Endothelial cell of umbilical vein (primary cell): ENCODE results near the gene TPT1. TPM values are rescaled to one million over a fixed set of nuclear protein-coding genes. Genes with fewer than 3 reads are reported as not detected.
A peak's percentile ranks its signal among the peaks of the same experiment; 100 is the strongest.
"Not testable (repeated sequence)": the region's sequence is repeated elsewhere in the genome, so short reads cannot be mapped to it uniquely, and the experiment has no call there.

ENCODE experiments used
- BruUV-seq: library from RNA; stranded (reverse); fragments of 400-500 nt; replicated peaks from 2 replicates; lab custom pipeline; 2021; lab: Mats Ljungman, UMichigan
- CTCF ChIA-PET: fragments of 300-600, 350-600 bp; sonication (Branson Sonifier 250); formaldehyde crosslinking; loops from one replicate; lab custom pipeline; 2021; ENCODE audit warnings: antibody characterized with exemption, inconsistent platforms; lab: Charles Lee
- POLR2A ChIA-PET: fragments of 300-600, 350-600 bp; sonication (Branson Sonifier 250); formaldehyde crosslinking; loops from one replicate; lab custom pipeline; 2021; ENCODE audit warnings: antibody characterized with exemption, inconsistent platforms; lab: Charles Lee
- DNase-seq: peaks from one replicate; pipeline ENCODE4 v3.0.0-alpha.2; 2011; ENCODE audit warnings: low read depth, low spot score
- FAIRE-seq: peaks from 2 replicates; lab custom pipeline; 2011; peaks lifted over from hg19 to GRCh38; lab: Jason Lieb, UNC
- H2AFZ ChIP-seq: 2 replicates; pipeline ENCODE4 v1.6.0; 2012; ENCODE audit warnings: low read depth, low read length, control low read depth, inconsistent platforms
- H3K27ac ChIP-seq: 2 replicates; pipeline ENCODE4 v1.5.1; 2011; ENCODE audit warnings: low read depth, mild to moderate bottlenecking, control low read depth, low read length, moderate library complexity; ENCODE audit not compliant: insufficient read depth
- H3K27me3 ChIP-seq, 2 experiments: 2 replicates each; pipeline versions ENCODE4 v1.6.0 to v1.6.1; 2011; ENCODE audit warnings: low read length in 2 of 2, mixed read lengths in 1 of 2; ENCODE audit not compliant: control insufficient read depth in 2 of 2, insufficient read depth in 2 of 2
- H3K36me3 ChIP-seq, 2 experiments: 2 replicates in 1 of 2; 3 replicates in 1 of 2; pipeline ENCODE4 v1.5.1; 2011; ENCODE audit warnings: low read length in 2 of 2, mild to moderate bottlenecking in 1 of 2, moderate library complexity in 1 of 2; ENCODE audit not compliant: control insufficient read depth in 2 of 2, insufficient read depth in 2 of 2; ENCODE audit errors: extremely low read depth in 1 of 2
- H3K4me1 ChIP-seq: 3 replicates; pipeline ENCODE4 v1.5.1; 2011; ENCODE audit warnings: mild to moderate bottlenecking, low read length; ENCODE audit not compliant: control insufficient read depth, insufficient read depth; ENCODE audit errors: extremely low read depth
- H3K4me2 ChIP-seq: 2 replicates; pipeline ENCODE4 v1.6.1; 2011; ENCODE audit warnings: low read length, control low read depth, mixed read lengths; ENCODE audit not compliant: insufficient read depth
- H3K4me3 ChIP-seq, 3 experiments: fragments of 200-600 bp in 1 of 3; sonication (generic), shearing (Covaris generic) in 1 of 3; replicated peaks in 1 of 3; 2 replicates each; pipeline ENCODE4 v1.5.1; 2011 to 2016; ENCODE audit warnings: control low read depth in 3 of 3, low read length in 3 of 3, mild to moderate bottlenecking in 2 of 3, inconsistent platforms in 1 of 3, low read depth in 1 of 3, moderate library complexity in 1 of 3; ENCODE audit not compliant: insufficient read depth in 1 of 3
- H3K79me2 ChIP-seq: 2 replicates; pipeline ENCODE4 v1.6.0; 2012; ENCODE audit warnings: low read length, inconsistent platforms; ENCODE audit not compliant: control insufficient read depth, insufficient read depth
- H3K9ac ChIP-seq: replicated peaks from 2 replicates; pipeline ENCODE3; 2011; ENCODE audit warnings: low read length, control low read depth; ENCODE audit not compliant: insufficient read depth; ENCODE audit errors: extremely low read depth
- H3K9me1 ChIP-seq: replicated peaks from 3 replicates; pipeline ENCODE4 v1.6.0; 2011; ENCODE audit warnings: mild to moderate bottlenecking, low read length; ENCODE audit not compliant: control insufficient read depth, insufficient read depth; ENCODE audit errors: extremely low read depth
- H3K9me3 ChIP-seq: replicated peaks from 2 replicates; pipeline ENCODE4 v1.5.1; 2012; ENCODE audit warnings: low read length, inconsistent platforms; ENCODE audit not compliant: control insufficient read depth, insufficient read depth
- H4K20me1 ChIP-seq: replicated peaks from 2 replicates; pipeline ENCODE3; 2011; ENCODE audit warnings: mild to moderate bottlenecking, low read length; ENCODE audit not compliant: control insufficient read depth, insufficient read depth; ENCODE audit errors: extremely low read depth
- EZH2 ChIP-seq: IDR thresholded peaks from 2 replicates; pipeline ENCODE4 v1.6.1; 2012; ENCODE audit warnings: borderline replicate concordance, low read depth, mild to moderate bottlenecking, moderate library complexity, low read length, inconsistent platforms; ENCODE audit not compliant: severe bottlenecking
- FOS ChIP-seq: IDR thresholded peaks from 2 replicates; pipeline ENCODE4 v1.6.1; 2011; ENCODE audit warnings: mild to moderate bottlenecking, low read length, moderate library complexity, borderline replicate concordance; ENCODE audit not compliant: insufficient read depth
- GATA2 ChIP-seq: IDR thresholded peaks from 2 replicates; pipeline ENCODE4 v1.7.0; 2011; ENCODE audit warnings: low read depth, mild to moderate bottlenecking, moderate library complexity, mixed read lengths, low read length; ENCODE audit not compliant: insufficient read length, insufficient read depth
- JUN ChIP-seq: IDR thresholded peaks from 2 replicates; pipeline ENCODE4 v1.6.1; 2011; ENCODE audit warnings: borderline replicate concordance, low read depth; ENCODE audit not compliant: insufficient read length, insufficient read depth
- MYC ChIP-seq: IDR thresholded peaks from one replicate; pipeline ENCODE4 v1.6.1; 2011; ENCODE audit warnings: mild to moderate bottlenecking, low read depth, low read length
- POLR2A ChIP-seq: IDR thresholded peaks from 2 replicates; pipeline ENCODE4 v1.6.1; 2012; ENCODE audit warnings: low read depth, mild to moderate bottlenecking, control low read depth, low read length
- POLR2AphosphoS5 ChIP-seq: IDR thresholded peaks from 2 replicates; pipeline ENCODE4 v1.6.1; 2012; ENCODE audit warnings: low read depth, mild to moderate bottlenecking, control low read depth, low read length, moderate library complexity; ENCODE audit not compliant: insufficient read depth
- dilution Hi-C: fragments of 300-500 bp; cut with MboI; formaldehyde crosslinking; loops from one replicate; pipeline ENCODE4 v1.15.0; 2019; ENCODE audit warnings: low sequenced_read_pairs; ENCODE audit not compliant: extremely low pct_ligation_motif_present
- intact Hi-C: fragments of 100-400 bp; cut with micrococcal nuclease; formaldehyde crosslinking; loops from one replicate; pipeline ENCODE4 v1.10.0; 2022
- polyA plus RNA-seq, 4 experiments: library from polyadenylated mRNA; depleted of rRNA in 3 of 4; stranded (reverse) in 3 of 4; unstranded in 1 of 4; fragments of >200 nt; gene quantifications; 2 replicates each; pipeline versions ENCODE4 v1.2.1 to v1.2.3, GENCODE V29; 2011 to 2012; ENCODE audit warnings: missing spikeins in 1 of 4
- total RNA-seq: library from RNA; stranded (reverse); gene quantifications from 2 replicates; pipeline ENCODE4 v1.2.3, GENCODE V29; 2021
- TF ChIP-seq, protein P1 (sequence below), 2 donors: IDR thresholded peaks; 1 replicate in 1 of 2; 2 replicates in 1 of 2; pipeline ENCODE4 v1.5.1; 2011; ENCODE audit warnings: low read length in 2 of 2, mild to moderate bottlenecking in 2 of 2, moderate library complexity in 2 of 2, control low read depth in 1 of 2, inconsistent platforms in 1 of 2, low read depth in 1 of 2; ENCODE audit not compliant: insufficient read depth in 1 of 2; ENCODE audit errors: extremely low read depth in 1 of 2
- TF ChIP-seq, protein P2 (sequence below): IDR thresholded peaks from 2 replicates; pipeline ENCODE4 v1.6.1; 2011; ENCODE audit not compliant: insufficient read depth, insufficient read length

TPT1 gene
- total and polyA plus RNA-seq, 2 donors (not counting 3 experiments of a cell fraction or from before 2014, with no cell fraction given): 2,993 to 4,330 TPM

DNA sequence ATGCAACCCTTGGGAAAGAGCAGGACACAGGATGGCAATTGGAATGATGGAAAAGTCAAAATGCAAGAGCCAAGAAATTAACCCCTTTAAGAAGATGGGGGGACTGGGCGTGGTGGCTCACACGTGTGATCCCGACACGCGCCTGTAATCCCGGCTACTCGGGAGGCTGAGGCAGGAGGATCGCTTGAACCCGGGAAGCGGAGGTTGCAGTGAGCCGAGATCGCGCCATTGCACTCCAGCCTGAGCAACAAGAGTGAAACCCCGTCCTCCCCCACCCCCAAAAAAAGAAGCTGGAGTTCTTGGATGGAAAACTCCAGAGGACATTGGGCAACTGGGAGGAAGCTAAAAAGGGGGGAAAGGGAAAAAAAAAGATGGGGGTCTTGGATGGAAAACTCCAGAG lies 1.7 kb upstream of the TPT1 start:
- H3K79me2 ChIP-seq: peaks cover 47% of the 10 kb centered on the region
- CTCF ChIA-PET: interaction anchor here (0.6 to 3.9 kb wide), 6 partner anchors 9 to 784 kb away, joined by 3 to 14 read pairs (median 6); no protein-coding TSS in a partner anchor
- peak overlapping the region; percentile 86 for H3K4me2 ChIP-seq
- H3K4me1 ChIP-seq: peaks cover 27% of the 10 kb centered on the region
- peaks cover 6 to 27% of the 10 kb centered on the region in 2 experiments for H3K36me3 ChIP-seq
- H3K27me3 ChIP-seq, H3K27ac ChIP-seq, H3K9me1 ChIP-seq, BruUV-seq, H2AFZ ChIP-seq, H3K9me3 ChIP-seq, POLR2A ChIA-PET, dilution Hi-C loops, FAIRE-seq, H3K4me3 ChIP-seq, DNase-seq, H3K9ac ChIP-seq: not testable (repeated sequence)
- intact Hi-C loops: loop anchor here (5.0 kb wide), 1 partner anchor 710 kb away; the partner anchor contains the start of gene ZC3H13
- peaks cover 20% of the 10 kb centered on the region for H4K20me1 ChIP-seq

DNA sequence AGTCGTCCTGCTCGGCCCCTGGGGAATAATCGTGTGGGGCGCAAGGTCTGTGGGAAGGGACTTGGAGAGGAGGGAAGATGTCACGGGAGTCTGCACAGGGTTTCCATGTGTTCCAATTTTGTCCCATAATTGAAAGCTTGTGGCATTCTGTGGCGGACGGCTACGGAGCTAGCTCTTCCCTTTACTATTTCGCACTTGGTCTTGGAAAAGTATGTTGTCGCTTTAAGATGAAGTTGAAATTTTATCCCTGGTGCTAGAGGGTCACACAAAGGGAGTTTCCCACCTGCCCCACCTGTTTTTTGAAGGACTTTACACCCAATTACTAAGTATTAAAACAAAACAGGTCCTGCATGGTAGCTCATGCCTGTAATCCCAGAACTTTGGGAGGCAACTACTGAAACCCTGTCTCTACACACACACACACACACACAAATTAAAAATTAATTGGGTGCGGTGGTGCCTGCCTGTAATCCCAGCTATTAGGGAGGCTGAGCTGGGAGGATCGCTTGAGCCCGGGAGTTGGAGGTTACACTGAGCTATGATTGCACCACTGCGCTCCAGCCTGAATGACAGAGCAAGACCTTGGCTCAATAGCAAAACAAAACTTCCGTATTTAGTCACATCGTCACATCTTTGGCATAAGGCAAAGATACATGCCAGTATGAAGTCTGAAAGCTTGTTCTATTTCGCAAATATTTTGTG lies 967 bp upstream of the TPT1 start:
- peaks cover 34% of the 10 kb centered on the region for H3K4me1 ChIP-seq
- CTCF ChIA-PET: interaction anchor here (1.2 to 3.9 kb wide), 8 partner anchors 9 to 295 kb away, joined by 3 to 14 read pairs (median 6); no protein-coding TSS in a partner anchor
- peak overlapping the region; percentile 89 for H3K9ac ChIP-seq
- intact Hi-C loops: loop anchor here (1.0 to 5.0 kb wide), 4 partner anchors 13 to 710 kb away; partner anchors contain the start of gene ZC3H13
- TF ChIP-seq POLR2A (no peak), GATA2 (no peak), POLR2AphosphoS5 (no peak), JUN (no peak), FOS (no peak), MYC (no peak), EZH2 (no peak)
- TF ChIP-seq, protein P1, sequence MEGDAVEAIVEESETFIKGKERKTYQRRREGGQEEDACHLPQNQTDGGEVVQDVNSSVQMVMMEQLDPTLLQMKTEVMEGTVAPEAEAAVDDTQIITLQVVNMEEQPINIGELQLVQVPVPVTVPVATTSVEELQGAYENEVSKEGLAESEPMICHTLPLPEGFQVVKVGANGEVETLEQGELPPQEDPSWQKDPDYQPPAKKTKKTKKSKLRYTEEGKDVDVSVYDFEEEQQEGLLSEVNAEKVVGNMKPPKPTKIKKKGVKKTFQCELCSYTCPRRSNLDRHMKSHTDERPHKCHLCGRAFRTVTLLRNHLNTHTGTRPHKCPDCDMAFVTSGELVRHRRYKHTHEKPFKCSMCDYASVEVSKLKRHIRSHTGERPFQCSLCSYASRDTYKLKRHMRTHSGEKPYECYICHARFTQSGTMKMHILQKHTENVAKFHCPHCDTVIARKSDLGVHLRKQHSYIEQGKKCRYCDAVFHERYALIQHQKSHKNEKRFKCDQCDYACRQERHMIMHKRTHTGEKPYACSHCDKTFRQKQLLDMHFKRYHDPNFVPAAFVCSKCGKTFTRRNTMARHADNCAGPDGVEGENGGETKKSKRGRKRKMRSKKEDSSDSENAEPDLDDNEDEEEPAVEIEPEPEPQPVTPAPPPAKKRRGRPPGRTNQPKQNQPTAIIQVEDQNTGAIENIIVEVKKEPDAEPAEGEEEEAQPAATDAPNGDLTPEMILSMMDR (IDR thresholded peaks at IDR 0.05; ENCODE audit: extremely low read depth in 1 of 2, insufficient read depth in 1 of 2, low read depth in 1 of 2, low read length in 2 of 2): no peak
- TF ChIP-seq, protein P2, sequence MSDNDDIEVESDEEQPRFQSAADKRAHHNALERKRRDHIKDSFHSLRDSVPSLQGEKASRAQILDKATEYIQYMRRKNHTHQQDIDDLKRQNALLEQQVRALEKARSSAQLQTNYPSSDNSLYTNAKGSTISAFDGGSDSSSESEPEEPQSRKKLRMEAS: no peak
- POLR2A ChIA-PET: interaction anchor here (0.7 to 3.9 kb wide), 3 partner anchors 11 to 124 kb away, joined by 3 to 38 read pairs (median 4); no protein-coding TSS in a partner anchor
- H3K27me3 ChIP-seq: no peaks in the 10 kb centered on the region
- H3K9me1 ChIP-seq: no peaks in the 10 kb centered on the region
- TSS peak; percentile 55 for BruUV-seq
- DNase-seq (no peak), FAIRE-seq (peak; percentile 65)
- peak overlapping the region; percentile 84 to 99 (median 92) for H3K4me3 ChIP-seq
- H4K20me1 ChIP-seq: peaks cover 23% of the 10 kb centered on the region
- peaks cover 54% of the 10 kb centered on the region for H3K79me2 ChIP-seq
- H3K4me2 ChIP-seq: peak overlapping the region; percentile 86
- peak overlapping the region; percentile 98 for H2AFZ ChIP-seq
- H3K9me3 ChIP-seq: no peaks in the 10 kb centered on the region
- peak overlapping the region; percentile 84 for H3K27ac ChIP-seq
- peaks cover 11 to 29% of the 10 kb centered on the region in 2 experiments for H3K36me3 ChIP-seq
- dilution Hi-C loops: no loop called here
